ENCODE data around the gene UNC45B. TPM values are rescaled to one million over a fixed set of nuclear protein-coding genes. Genes with fewer than 3 reads are reported as not detected.
A peak's percentile ranks its signal among the peaks of the same experiment; 100 is the strongest.
"Not testable (repeated sequence)": the region's sequence is repeated elsewhere in the genome, so short reads cannot be mapped to it uniquely, and the experiment has no call there.

The UNC45B gene
- total RNA-seq, 1 donor from 2014 or later: 193 TPM

- DNase-seq: no peak
Measured at GRCh38 chr17:35142467-35142796, 5.2 kb upstream of the UNC45B start.

GRCh38 chr17:35144840-35145239 lies 2.8 kb upstream of the UNC45B start:
- no peak for DNase-seq

DNA sequence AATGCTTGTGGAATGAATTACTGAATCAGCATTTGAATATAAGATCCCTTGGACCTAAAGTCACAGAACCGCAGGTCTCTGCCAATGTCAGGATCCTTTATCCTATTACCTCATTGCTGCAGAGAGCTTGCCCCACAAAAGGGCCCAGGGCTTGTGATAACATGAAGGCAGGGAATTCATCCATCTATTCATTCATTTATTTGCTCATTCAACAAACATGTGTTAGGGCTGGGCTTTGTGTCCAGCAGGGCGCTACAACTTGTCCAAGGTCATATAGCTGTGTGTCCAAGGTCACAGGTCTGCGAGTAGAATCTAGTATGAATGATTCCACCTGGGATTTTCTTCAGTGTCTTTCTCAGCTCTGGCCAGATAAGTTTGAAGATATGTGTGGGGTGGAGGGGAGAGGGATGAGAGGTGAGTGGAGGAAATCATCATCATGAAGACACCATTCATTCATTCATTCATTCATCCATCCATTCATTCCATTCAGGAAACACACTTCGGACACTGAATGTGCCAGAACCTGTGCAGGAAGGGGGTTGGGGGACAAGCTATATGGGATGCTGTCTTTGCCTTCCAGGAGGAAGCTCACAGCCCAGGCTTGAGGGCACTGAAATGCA lies 1.3 kb upstream of the UNC45B start:
- no peak for DNase-seq

GRCh38 chr17:35148144-35148543 lies 527 bp downstream of the UNC45B start:
- DNase-seq: no peak

DNA sequence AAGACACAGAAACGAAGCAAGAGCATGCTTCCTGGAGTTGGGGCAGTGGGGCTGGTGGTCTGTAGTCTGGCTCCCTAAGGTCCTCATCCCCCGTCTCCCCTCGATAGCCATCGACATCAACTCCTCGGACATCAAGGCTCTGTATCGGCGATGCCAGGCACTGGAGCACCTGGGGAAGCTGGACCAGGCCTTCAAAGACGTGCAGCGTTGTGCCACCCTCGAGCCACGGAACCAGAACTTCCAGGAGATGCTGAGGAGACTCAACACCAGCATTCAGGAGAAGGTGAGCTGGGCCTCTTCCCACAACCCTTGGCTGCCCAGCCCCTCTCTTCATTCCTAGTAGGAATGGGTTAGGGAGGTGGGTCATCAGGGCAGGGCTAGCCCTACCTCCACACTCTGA lies 2.3 kb downstream of the UNC45B start:
- DNase-seq: no peak

DNA sequence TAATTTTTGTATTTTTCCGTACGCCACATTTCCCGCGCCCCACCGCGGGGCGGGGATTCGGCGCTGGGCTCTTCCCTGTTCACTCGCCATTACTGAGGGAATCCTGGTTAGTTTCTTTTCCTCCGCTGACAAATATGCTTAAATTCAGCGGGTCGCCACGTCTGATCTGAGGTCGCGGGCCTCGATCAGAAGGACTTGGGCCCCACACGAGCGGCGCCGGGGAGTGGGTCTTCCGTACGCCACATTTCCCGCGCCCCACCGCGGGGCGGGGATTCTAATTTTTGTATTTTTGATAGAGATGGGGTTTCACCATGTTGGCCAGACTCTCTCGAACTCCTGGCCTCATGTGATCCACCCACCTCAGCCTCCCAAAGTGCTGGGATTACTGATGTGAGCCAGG lies 3.5 kb downstream of the UNC45B start:
- DNase-seq: not testable (repeated sequence)

GRCh38 chr17:35152421-35153140 lies 5.0 kb downstream of the UNC45B start:
- no peak for DNase-seq

DNA sequence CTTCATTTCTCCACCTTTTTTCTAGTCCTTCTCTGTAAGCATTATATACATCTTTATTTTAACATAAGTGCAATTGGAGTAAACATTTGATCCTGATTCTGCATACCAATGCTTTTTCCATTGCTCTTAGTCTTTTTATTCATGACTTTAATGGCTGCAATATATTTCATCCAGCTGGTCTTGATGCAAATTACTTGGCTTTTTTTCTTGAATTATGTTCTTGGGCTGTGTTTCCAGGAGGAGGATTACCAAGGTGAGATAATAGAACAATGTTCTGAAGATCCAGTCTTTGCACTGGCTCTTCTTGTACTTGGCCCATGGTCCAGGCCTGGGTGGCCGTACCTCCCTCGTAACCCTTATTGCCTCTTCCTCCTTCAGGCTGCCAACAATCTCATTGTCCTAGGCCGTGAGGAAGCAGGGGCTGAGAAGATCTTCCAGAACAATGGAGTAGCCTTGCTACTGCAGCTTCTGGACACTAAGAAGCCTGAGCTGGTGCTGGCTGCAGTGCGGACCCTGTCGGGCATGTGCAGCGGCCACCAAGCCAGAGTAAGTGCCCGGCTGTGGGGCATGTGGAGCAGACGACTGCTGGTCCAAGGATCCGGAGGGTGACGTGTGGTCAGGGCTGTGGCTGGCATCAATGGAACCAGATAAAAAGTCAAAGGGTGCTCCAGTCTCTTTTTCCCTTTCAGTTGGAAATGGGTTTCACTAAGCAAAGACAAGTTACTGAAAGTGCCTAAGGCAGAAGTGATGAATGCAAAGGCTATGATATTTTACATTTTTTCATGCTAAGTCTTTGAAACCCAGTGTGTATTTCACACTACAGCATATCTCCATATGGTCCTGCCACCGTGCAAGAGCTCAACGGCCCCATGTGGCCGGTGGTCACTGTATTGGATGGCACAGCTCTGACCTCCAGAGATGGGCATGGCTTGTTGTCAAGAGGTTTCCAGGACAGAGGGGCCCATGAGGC lies 6.9 kb downstream of the UNC45B start:
- DNase-seq: no peak

GRCh38 chr17:35155246-35155645 lies 7.6 kb downstream of the UNC45B start:
- no peak for DNase-seq

DNA sequence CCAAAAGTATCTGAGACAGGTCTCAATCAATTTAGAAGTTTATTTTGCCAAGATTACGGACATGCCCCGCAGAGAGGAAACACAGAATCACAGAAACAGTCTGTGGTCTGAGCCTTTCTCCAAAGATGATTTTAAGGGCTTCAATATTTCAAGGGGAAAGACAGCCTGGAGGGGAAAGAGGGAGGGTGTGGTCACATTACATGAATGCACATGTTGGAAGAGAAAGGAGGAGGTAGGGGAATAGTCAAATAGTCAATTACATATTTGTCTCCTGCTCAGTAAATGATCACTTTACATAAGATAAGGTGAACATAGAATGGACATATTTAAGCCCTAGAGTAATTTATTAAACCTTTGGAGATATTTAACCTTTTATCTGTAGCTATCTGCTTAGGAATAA lies 12.3 kb downstream of the UNC45B start:
- DNase-seq: no peak

DNA sequence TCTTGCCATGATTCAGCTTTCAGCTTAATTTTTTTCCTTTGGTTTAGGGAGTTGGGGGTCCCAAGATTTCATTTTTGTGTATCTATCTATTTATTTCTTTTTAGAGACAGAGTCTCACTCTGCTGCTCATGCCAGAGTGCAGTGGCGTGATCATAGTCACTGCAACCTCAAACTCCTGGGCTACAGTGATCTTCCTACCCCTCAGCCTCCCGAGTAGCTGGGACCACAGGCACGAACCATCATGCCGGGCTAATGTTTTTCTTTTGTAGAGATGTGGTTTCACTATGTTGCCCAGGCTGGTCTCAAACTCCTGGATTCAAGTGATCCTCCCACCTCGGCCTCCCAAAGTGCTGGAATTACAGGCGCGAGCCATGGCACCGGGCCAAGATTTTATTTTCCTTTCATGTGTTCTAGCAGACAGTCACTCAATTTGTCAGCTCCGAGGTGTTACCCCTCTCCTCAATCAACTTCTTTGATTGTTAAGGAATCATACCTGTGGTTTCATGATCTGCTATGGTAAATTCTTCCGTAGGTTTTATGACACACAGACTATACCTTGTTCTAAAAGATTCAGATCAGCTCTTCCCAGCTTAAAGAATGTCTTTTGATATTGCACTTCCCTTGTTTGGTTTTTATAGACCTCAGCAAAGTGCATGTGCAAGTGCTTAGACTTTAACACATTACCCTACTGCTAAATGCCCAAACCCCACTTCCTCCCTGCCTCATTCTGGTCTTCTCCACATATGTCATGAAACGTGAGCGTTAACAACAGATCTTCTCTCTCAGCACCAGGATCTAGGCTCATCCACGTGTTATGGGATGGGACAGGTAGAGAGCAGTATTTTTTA lies 13.0 kb downstream of the UNC45B start:
- no peak for DNase-seq

GRCh38 chr17:35161281-35161761 lies 13.7 kb downstream of the UNC45B start:
- DNase-seq: no peak

- no peak for DNase-seq
Measured at GRCh38 chr17:35162755-35163154, 15.1 kb downstream of the UNC45B start.

DNA sequence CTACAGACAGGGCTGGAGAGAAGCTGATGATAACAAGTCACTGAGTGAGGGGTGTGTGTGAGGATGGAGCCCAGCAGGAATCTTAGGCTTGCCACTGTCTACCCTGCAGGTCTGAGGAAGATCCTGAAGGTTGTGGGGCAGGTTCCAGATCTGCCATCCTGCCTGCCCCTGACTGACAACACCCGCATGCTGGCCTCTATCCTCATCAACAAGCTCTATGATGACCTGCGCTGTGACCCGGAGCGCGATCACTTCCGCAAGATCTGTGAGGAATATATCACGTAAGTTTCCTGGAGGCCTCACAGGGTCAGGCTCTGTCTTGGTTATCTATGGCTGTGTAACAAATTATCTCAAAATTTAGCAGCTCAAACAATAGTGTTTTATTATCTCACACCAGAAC lies 16.3 kb downstream of the UNC45B start:
- DNase-seq: no peak

DNA sequence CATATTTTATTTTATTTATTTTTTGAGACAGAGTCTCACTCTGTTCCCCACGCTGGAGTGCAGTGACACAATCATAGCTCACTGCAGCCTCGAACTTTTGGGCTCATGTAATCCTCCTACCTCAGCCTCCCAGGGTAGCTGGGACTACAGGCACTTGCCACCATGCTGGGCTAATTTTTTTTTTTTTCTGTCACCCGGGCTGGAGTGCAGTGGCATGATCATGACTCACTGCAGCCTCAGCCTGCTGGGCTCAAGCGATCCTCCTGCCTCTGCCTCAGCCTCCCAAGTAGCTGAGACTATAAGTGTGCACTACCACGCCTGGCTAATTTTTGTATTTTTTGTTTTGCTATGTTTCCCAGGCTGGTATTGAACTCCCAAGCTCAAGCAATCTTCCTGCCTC lies 17.1 kb downstream of the UNC45B start:
- DNase-seq: no peak

DNA sequence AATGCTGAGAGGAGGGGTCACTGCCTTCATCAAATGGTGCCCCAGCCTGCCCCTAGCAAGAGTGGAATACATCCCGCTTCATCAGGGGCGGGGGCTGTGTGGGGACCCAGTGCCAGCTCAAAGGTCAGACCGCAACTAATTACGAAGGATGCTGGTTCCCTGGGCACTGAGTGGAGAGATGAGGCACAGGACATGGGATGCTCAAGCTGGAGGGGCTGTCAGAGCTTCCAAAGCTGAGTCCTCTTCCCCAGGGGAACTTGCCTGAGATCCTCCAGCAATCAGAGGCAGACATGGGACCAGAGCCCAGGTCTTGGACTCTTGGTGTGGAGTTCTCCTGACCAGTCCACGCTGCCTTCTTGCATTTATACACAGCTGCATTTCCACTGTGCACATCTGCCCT lies 18.9 kb downstream of the UNC45B start:
- no peak for DNase-seq

DNA sequence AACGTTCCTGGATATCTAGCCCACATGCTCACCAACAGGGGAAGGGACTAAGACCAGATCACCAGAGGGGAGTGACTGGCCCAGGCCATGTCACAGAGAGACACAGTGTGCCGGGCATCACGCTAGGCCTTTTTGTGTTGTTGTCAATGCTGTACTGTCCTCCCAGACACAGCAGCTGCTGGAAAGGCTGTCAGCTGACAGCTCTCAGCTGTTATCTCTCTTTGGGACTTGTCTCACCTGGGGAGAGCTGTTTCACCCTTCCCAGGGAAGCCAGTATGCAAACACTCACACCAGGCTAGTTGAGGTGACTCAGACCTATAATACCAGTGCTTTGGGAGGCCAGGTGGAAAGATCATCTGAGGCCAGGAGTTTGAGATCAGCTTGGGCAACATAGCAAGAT lies 19.4 kb downstream of the UNC45B start:
- DNase-seq: no peak

GRCh38 chr17:35167666-35168065 lies 20.0 kb downstream of the UNC45B start:
- DNase-seq: no peak

GRCh38 chr17:35169835-35170363 lies 22.3 kb downstream of the UNC45B start:
- DNase-seq: no peak

GRCh38 chr17:35170968-35171771 lies 23.6 kb downstream of the UNC45B start:
- peak; percentile 12 for DNase-seq

GRCh38 chr17:35171834-35172233 lies 24.2 kb downstream of the UNC45B start:
- no peak for DNase-seq
